Spleen (tissue), 11 donors: Measurements from ENCODE around the gene CDR2. TPM values are rescaled to one million over a fixed set of nuclear protein-coding genes. Genes with fewer than 3 reads are reported as not detected.

Source experiments
- DNase-seq: peaks from one replicate; pipeline ENCODE4 v3.0.0-alpha.2; 2020
- H3K27ac ChIP-seq, 8 donors: fragments of 200-600 bp; sonication (generic) in 7 of 8; 1 replicate in 4 of 8; 2 replicates in 4 of 8; pipeline versions ENCODE4 v1.5.0 to v1.8.0; 2016 to 2021; ENCODE audit warnings: inconsistent platforms in 4 of 8, mild to moderate bottlenecking in 4 of 8, moderate library complexity in 1 of 8
- H3K27me3 ChIP-seq, 7 donors: fragments of 200-600 bp; sonication (generic) in 6 of 7; replicated peaks in 1 of 7; 1 replicate in 4 of 7; 2 replicates in 3 of 7; pipeline versions ENCODE4 v1.5.0 to v1.8.0; 2016 to 2021; ENCODE audit warnings: inconsistent platforms in 3 of 7, mild to moderate bottlenecking in 1 of 7
- H3K36me3 ChIP-seq, 6 donors: fragments of 200-600 bp; sonication (generic) in 5 of 6; 1 replicate in 4 of 6; 2 replicates in 2 of 6; pipeline versions ENCODE4 v1.5.0 to v1.8.0; 2016 to 2021; ENCODE audit warnings: inconsistent platforms in 2 of 6
- H3K4me1 ChIP-seq, 6 donors: fragments of 200-600 bp; sonication (generic) in 5 of 6; 1 replicate in 3 of 6; 2 replicates in 3 of 6; pipeline versions ENCODE4 v1.5.0 to v1.8.0; 2016 to 2021; ENCODE audit warnings: inconsistent platforms in 3 of 6
- H3K4me3 ChIP-seq, 8 donors: fragments of 200-600 bp; sonication (generic) in 7 of 8; 1 replicate in 4 of 8; 2 replicates in 4 of 8; pipeline versions ENCODE4 v1.5.0 to v1.8.0; 2016 to 2021; ENCODE audit warnings: inconsistent platforms in 4 of 8, mild to moderate bottlenecking in 4 of 8, moderate library complexity in 2 of 8
- H3K9me3 ChIP-seq, 8 donors: fragments of 200-600 bp; sonication (generic) in 7 of 8; 1 replicate in 4 of 8; 2 replicates in 4 of 8; pipeline versions ENCODE4 v1.5.0 to v1.8.0; 2016 to 2021; ENCODE audit warnings: inconsistent platforms in 4 of 8
- POLR2A ChIP-seq, 3 donors: fragments of 450-650 bp; IDR thresholded peaks; one replicate each; pipeline ENCODE4 v1.5.1; 2017; ENCODE audit warnings: antibody characterized with exemption in 3 of 3, mild to moderate bottlenecking in 1 of 3
- POLR2AphosphoS5 ChIP-seq, 3 donors: sonication (generic); formaldehyde crosslinking; IDR thresholded peaks; one replicate each; pipeline ENCODE4 v1.5.1; 2017; ENCODE audit warnings: antibody characterized with exemption in 3 of 3
- WGBS, 5 donors: extraction: QIAGEN DNeasy Blood & Tissue Kit in 3 of 5; methylation state at CpG; one replicate each; pipeline versions ENCODE4 v1.1.5 to v1.1.7; 2013 to 2018; 5-methylcytosine and 5-hydroxymethylcytosine counted together
- intact Hi-C: fragments of 100-400 bp; cut with DNase I; formaldehyde crosslinking; loops from one replicate; pipeline ENCODE4 v1.15.0; 2023; ENCODE audit warnings: low total_unique reads
- polyA plus RNA-seq, 3 donors: library from polyadenylated mRNA; stranded (reverse); fragments of 200-250 nt; gene quantifications; one replicate each; pipeline ENCODE4 v1.2.1, GENCODE V29; 2013
- total RNA-seq, 7 donors: library from RNA; depleted of rRNA in 3 of 7; stranded (reverse); fragments of >200 nt in 3 of 7; fragmentation: NEBNext Ultra II Directional in 4 of 7; extraction: Animal tissue kit (Norgen Biotek cat#: 25700) in 4 of 7; gene quantifications; one replicate each; pipeline versions ENCODE4 v1.1.0 to v1.2.1, GENCODE V29; 2016 to 2021
- TF ChIP-seq, protein P1 (sequence below), 11 experiments: fragments of 200-600 bp in 7 of 11; fragments of 450-650 bp in 4 of 11; sonication (generic) in 4 of 11; IDR thresholded peaks in 8 of 11; conservative IDR thresholded peaks in 3 of 11; 1 replicate in 7 of 11; 2 replicates in 4 of 11; pipeline versions ENCODE4 v1.4.0 to v1.8.0; 2016 to 2021; ENCODE audit warnings: antibody characterized with exemption in 11 of 11, inconsistent platforms in 4 of 11, mild to moderate bottlenecking in 1 of 11
- donor health status: healthy with polysubstance abuse.
- donor health status: DM: no; HTN: no; CAD: no; lungs with moderate emphysema.
- donor health status: DM: no; HTN: no; CAD: no.
- donor health status: Bipolar disorder and iron deficiency.
- donor health status: healthy.
- donor health status: DM: no; HTN: no; CAD: no.
- donor health status: DM: yes; HTN: yes; CAD: no.

The CDR2 gene
- total and polyA plus RNA-seq, 10 donors: 7.7 to 33.4 (median 23.6) TPM

DNA sequence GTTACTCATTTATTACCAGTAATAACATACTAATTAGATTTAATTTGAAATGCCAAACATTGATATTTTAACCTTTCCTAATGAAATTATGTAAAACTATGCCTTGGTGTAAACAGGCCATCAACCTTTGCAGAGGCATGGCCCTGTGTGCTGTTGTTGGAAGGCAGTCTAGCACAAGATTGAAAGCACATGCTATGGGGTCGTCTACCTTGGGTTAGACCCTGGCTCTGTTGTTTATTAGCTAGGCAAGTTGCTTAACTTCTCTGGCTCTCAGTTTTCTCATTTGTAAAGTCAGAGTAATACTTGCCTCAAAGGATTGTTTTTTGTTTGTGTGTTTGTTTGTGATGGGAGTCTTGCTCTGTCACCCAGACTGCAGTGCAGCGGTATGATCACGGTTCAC is 9.4 kb upstream of the CDR2 start:
- Histone ChIP-seq H3K36me3 (peaks cover 0 to 4% (median 0%) of the 10 kb centered on the region in 6 donors), H3K27me3 (no peaks in the 10 kb centered on the region), H3K27ac (no peak overlapping the region), H3K4me3 (no peak overlapping the region), H3K4me1 (peaks cover 0 to 16% (median 3%) of the 10 kb centered on the region in 6 donors), H3K9me3 (no peaks in the 10 kb centered on the region)
- intact Hi-C loops: no loop called here
- no peak for DNase-seq
- TF ChIP-seq, protein P1, sequence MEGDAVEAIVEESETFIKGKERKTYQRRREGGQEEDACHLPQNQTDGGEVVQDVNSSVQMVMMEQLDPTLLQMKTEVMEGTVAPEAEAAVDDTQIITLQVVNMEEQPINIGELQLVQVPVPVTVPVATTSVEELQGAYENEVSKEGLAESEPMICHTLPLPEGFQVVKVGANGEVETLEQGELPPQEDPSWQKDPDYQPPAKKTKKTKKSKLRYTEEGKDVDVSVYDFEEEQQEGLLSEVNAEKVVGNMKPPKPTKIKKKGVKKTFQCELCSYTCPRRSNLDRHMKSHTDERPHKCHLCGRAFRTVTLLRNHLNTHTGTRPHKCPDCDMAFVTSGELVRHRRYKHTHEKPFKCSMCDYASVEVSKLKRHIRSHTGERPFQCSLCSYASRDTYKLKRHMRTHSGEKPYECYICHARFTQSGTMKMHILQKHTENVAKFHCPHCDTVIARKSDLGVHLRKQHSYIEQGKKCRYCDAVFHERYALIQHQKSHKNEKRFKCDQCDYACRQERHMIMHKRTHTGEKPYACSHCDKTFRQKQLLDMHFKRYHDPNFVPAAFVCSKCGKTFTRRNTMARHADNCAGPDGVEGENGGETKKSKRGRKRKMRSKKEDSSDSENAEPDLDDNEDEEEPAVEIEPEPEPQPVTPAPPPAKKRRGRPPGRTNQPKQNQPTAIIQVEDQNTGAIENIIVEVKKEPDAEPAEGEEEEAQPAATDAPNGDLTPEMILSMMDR (IDR thresholded peaks at IDR 0.05 in 8 of 11, conservative IDR thresholded peaks at IDR 0.05 in 3 of 11): no peak
- TF ChIP-seq POLR2A (IDR thresholded peaks at IDR 0.05) (no peak), POLR2AphosphoS5 (IDR thresholded peaks at IDR 0.05) (no peak)
- 95 to 98% (median 98%) methylated on average over 3 of the region's 3 CpGs for WGBS, 5 donors

DNA sequence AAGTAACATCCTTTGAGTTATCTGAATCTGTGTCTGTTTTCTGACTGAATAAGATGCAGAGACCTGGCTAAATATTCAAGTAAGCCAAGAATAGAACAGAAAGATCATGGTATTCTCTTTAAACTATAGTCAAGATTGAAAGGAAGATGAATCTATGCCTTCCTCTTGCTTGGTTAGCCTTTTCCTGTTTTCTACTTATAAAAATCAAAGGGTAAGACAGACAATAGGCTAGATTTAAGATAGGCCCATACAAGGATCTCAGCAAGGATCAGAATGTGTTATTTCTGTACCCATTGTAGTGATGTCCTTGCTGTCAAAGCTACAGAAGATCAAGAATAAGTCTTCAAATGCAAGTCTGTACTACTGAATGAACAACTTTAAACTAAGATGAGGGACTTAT is 7.0 kb upstream of the CDR2 start:
- intact Hi-C loops: no loop called here
- H3K27me3 ChIP-seq: no peaks in the 10 kb centered on the region
- no peak overlapping the region for H3K4me3 ChIP-seq
- H3K4me1 ChIP-seq: peaks cover 0 to 16% (median 3%) of the 10 kb centered on the region in 6 donors
- TF ChIP-seq, protein P1 (IDR thresholded peaks at IDR 0.05 in 8 of 11, conservative IDR thresholded peaks at IDR 0.05 in 3 of 11): no peak
- no peak for TF ChIP-seq POLR2A (IDR thresholded peaks at IDR 0.05)
- TF ChIP-seq POLR2AphosphoS5 (IDR thresholded peaks at IDR 0.05): no peak
- no peak for DNase-seq
- peak overlapping the region in 7 of 8 donors; percentile 2 to 53 (median 31) for H3K27ac ChIP-seq
- H3K9me3 ChIP-seq: no peaks in the 10 kb centered on the region
- peaks cover 0 to 4% (median 0%) of the 10 kb centered on the region in 6 donors for H3K36me3 ChIP-seq

DNA sequence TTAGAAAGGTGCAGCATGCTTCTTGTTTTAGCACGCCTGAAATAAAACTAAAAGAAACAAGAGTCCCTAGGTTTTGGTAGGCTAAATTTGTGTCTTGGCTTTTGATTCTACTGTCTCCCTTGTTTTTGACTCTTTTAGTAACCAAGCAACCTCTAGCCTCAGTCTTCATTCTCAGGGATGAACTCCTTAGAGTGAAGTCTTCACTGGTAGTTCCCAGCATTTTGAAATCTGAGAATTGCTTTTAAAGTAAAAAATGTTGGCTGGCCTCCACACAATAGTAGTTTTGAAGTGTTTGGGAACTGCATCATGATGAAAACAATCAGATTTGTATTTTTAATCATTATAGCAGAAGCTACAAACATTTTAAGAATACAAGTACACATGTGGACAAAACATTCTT is 6.1 kb upstream of the CDR2 start:
- Histone ChIP-seq H3K36me3 (peaks cover 0 to 4% (median 0%) of the 10 kb centered on the region in 6 donors), H3K9me3 (no peaks in the 10 kb centered on the region), H3K27ac (peak overlapping the region in 6 of 8 donors; percentile 2 to 53 (median 30)), H3K4me1 (peaks cover 0 to 19% (median 5%) of the 10 kb centered on the region in 6 donors), H3K27me3 (no peaks in the 10 kb centered on the region), H3K4me3 (no peak overlapping the region)
- 84 to 94% (median 88%) methylated on average over 1 of the region's 1 CpG for WGBS, 5 donors
- intact Hi-C loops: no loop called here
- DNase-seq: no peak
- TF ChIP-seq POLR2A (IDR thresholded peaks at IDR 0.05): no peak
- no peak for TF ChIP-seq POLR2AphosphoS5 (IDR thresholded peaks at IDR 0.05)
- TF ChIP-seq, protein P1 (IDR thresholded peaks at IDR 0.05 in 8 of 11, conservative IDR thresholded peaks at IDR 0.05 in 3 of 11): no peak

DNA sequence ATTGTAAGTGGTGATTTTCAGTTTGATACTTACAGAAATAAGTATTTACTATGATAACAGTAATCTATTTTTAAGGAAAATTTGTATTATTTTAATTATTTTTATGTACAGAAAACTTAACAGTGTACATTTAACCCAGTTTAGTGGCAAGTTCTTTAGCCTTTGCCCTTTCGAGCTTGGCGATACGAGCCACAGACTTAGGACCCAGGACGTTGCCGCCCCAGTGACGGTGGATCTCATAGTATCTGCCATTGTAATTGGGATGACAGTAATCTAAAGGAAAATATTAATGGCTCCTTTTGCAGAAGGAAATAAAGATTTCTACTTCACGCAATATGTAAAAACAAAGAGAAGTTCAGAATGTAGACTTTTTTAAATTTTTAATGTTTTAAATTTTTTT is 5.2 kb upstream of the CDR2 start:
- Histone ChIP-seq H3K9me3 (no peaks in the 10 kb centered on the region), H3K4me3 (no peak overlapping the region), H3K27me3 (no peaks in the 10 kb centered on the region), H3K27ac (no peak overlapping the region), H3K4me1 (peaks cover 0 to 27% (median 11%) of the 10 kb centered on the region in 6 donors), H3K36me3 (peaks cover 0 to 3% (median 0%) of the 10 kb centered on the region in 6 donors)
- 96 to 98% (median 97%) methylated on average over 7 of the region's 7 CpGs for WGBS, 5 donors
- TF ChIP-seq, protein P1 (IDR thresholded peaks at IDR 0.05 in 8 of 11, conservative IDR thresholded peaks at IDR 0.05 in 3 of 11): no peak
- TF ChIP-seq POLR2AphosphoS5 (IDR thresholded peaks at IDR 0.05) (no peak), POLR2A (IDR thresholded peaks at IDR 0.05) (no peak)
- intact Hi-C loops: no loop called here
- no peak for DNase-seq
